A549 (cell line): ENCODE measurements around the gene PBRM1. TPM values are rescaled to one million over a fixed set of nuclear protein-coding genes. Genes with fewer than 3 reads are reported as not detected.

Experiments
- ATAC-seq, 2 experiments: fragments of 200-7000 bp in 1 of 2; fragments of >200 bp in 1 of 2; cut with Nextera tagmentation in 1 of 2; cut with Tn5 transposase in 1 of 2; 3 replicates each; pipeline versions ENCODE4 v1.8.0 to v1.9.1; 2018 to 2020; ENCODE audit warnings: mild to moderate bottlenecking in 1 of 2, moderate library complexity in 1 of 2
- CTCF ChIA-PET: fragments of 300-600 bp; sonication (Branson Sonifier 250); formaldehyde crosslinking; extraction: SDS; loops from one replicate; lab custom pipeline; 2021; ENCODE audit warnings: antibody characterized with exemption, inconsistent platforms; lab: Yijun Ruan, JAX
- POLR2A ChIA-PET: fragments of 350-600 bp; formaldehyde crosslinking; extraction: SDS; loops from one replicate; lab custom pipeline; 2021; ENCODE audit warnings: antibody characterized with exemption, inconsistent platforms; lab: Yijun Ruan, JAX
- DNase-seq, 2 experiments: peaks; one replicate each; pipeline versions ENCODE4 v3.0.0 to v3.0.0-alpha.2; 2011 to 2016; ENCODE audit warnings: low read depth in 1 of 2, low spot score in 1 of 2
- FAIRE-seq: peaks from 2 replicates; lab custom pipeline; 2011; peaks lifted over from hg19 to GRCh38; lab: Jason Lieb, UNC
- H3K27ac ChIP-seq, 2 experiments: fragments of >200 bp; sonication (Bioruptor Twin); formaldehyde crosslinking; 3 replicates each; pipeline ENCODE4 v1.5.1; 2016 to 2017
- H3K4me1 ChIP-seq: fragments of >200 bp; sonication (Bioruptor Twin); formaldehyde crosslinking; 3 replicates; pipeline ENCODE4 v1.6.1; 2016
- H3K4me2 ChIP-seq: fragments of >200 bp; sonication (Bioruptor Twin); formaldehyde crosslinking; 3 replicates; pipeline ENCODE4 v1.6.1; 2016
- H3K4me3 ChIP-seq: fragments of >200 bp; sonication (Bioruptor Twin); formaldehyde crosslinking; 3 replicates; pipeline ENCODE4 v1.5.1; 2016
- H3K9me3 ChIP-seq: fragments of >200 bp; sonication (Bioruptor Twin); formaldehyde crosslinking; 3 replicates; pipeline ENCODE4 v1.6.1; 2016
- CBX8 ChIP-seq: fragments of 200-600 bp; sonication (generic); IDR thresholded peaks from 2 replicates; pipeline ENCODE4 v1.6.1; 2016
- CHD2 ChIP-seq: fragments of 150-350 bp; IDR thresholded peaks from 2 replicates; pipeline ENCODE4 v1.6.1; 2014; ENCODE audit warnings: low read length; ENCODE audit not compliant: partially characterized antibody
- CTCF ChIP-seq: fragments of >200 bp; sonication (Bioruptor Twin); formaldehyde crosslinking; IDR thresholded peaks from 3 replicates; pipeline ENCODE4 v1.5.1; 2016
- EHF ChIP-seq: fragments of 250-450 bp; sonication (Bioruptor Pico); IDR thresholded peaks from 2 replicates; pipeline ENCODE4 v1.5.0; 2020; ENCODE audit warnings: mild to moderate bottlenecking
- EHMT2 ChIP-seq: fragments of 200-600 bp; sonication (generic); IDR thresholded peaks from 2 replicates; pipeline ENCODE4 v1.6.1; 2016; ENCODE audit warnings: antibody characterized with exemption, low read depth, mild to moderate bottlenecking, moderate library complexity
- ESRRA ChIP-seq: fragments of 150-350 bp; IDR thresholded peaks from 2 replicates; pipeline ENCODE4 v1.6.1; 2014; ENCODE audit warnings: mild to moderate bottlenecking, low read length, borderline replicate concordance
- FOSL2 ChIP-seq, 2 experiments: fragments of 450-650 bp in 1 of 2; fragments of >200 bp in 1 of 2; sonication (Bioruptor Twin) in 1 of 2; formaldehyde crosslinking; IDR thresholded peaks; 2 replicates each; pipeline versions ENCODE4 v1.5.0 to v1.6.1; 2016 to 2020; ENCODE audit warnings: mild to moderate bottlenecking in 1 of 2, moderate library complexity in 1 of 2
- HMGXB4 ChIP-seq: fragments of 250-450 bp; sonication (Bioruptor Pico); IDR thresholded peaks from 2 replicates; pipeline ENCODE4 v1.5.0; 2021; ENCODE audit warnings: mild to moderate bottlenecking, moderate library complexity, borderline replicate concordance
- KDM1A ChIP-seq: fragments of 200-600 bp; sonication (generic); IDR thresholded peaks from 2 replicates; pipeline ENCODE4 v1.6.1; 2016; ENCODE audit warnings: low read depth, mild to moderate bottlenecking
- KDM5A ChIP-seq: fragments of 200-600 bp; sonication (generic); IDR thresholded peaks from 2 replicates; pipeline ENCODE4 v1.6.1; 2016; ENCODE audit warnings: antibody characterized with exemption, mild to moderate bottlenecking
- MAFK ChIP-seq: fragments of 450-650 bp; IDR thresholded peaks from 2 replicates; pipeline ENCODE4 v1.6.1; 2014; ENCODE audit not compliant: partially characterized antibody
- MAZ ChIP-seq: fragments of 150-350 bp; IDR thresholded peaks from 2 replicates; pipeline ENCODE4 v1.6.1; 2014; ENCODE audit warnings: antibody characterized with exemption, low read depth, low read length, borderline replicate concordance
- NPAS2 ChIP-seq: fragments of 250-450 bp; sonication (Bioruptor Pico); IDR thresholded peaks from 2 replicates; pipeline ENCODE4 v1.8.0; 2022; ENCODE audit warnings: mild to moderate bottlenecking, moderate library complexity, borderline replicate concordance
- NR3C1 ChIP-seq: fragments of >200 bp; sonication (Bioruptor Twin); formaldehyde crosslinking; IDR thresholded peaks from 3 replicates; pipeline ENCODE4 v1.6.1; 2017
- POLR2AphosphoS2 ChIP-seq: conservative IDR thresholded peaks from 2 replicates; pipeline ENCODE4 v1.6.1; 2012; ENCODE audit warnings: low read length, improper control_type of control experiment, inconsistent platforms
- RARB ChIP-seq: fragments of 250-450 bp; sonication (Bioruptor Pico); IDR thresholded peaks from 2 replicates; pipeline ENCODE4 v1.8.0; 2021; ENCODE audit warnings: mild to moderate bottlenecking, moderate library complexity
- TFCP2L1 ChIP-seq: fragments of 250-450 bp; sonication (Bioruptor Pico); IDR thresholded peaks from 2 replicates; pipeline ENCODE4 v1.5.0; 2021; ENCODE audit warnings: mild to moderate bottlenecking
- TP53 ChIP-seq: fragments of 250-450 bp; sonication (Bioruptor Pico); IDR thresholded peaks from 2 replicates; pipeline ENCODE4 v1.5.0; 2021; ENCODE audit warnings: mild to moderate bottlenecking, moderate library complexity
- ZFP36 ChIP-seq: fragments of 450-650 bp; IDR thresholded peaks from 2 replicates; pipeline ENCODE4 v1.6.1; 2014; ENCODE audit warnings: borderline replicate concordance; ENCODE audit not compliant: partially characterized antibody
- ZSCAN20 ChIP-seq: fragments of 250-450 bp; sonication (Bioruptor Pico); IDR thresholded peaks from 2 replicates; pipeline ENCODE4 v1.8.0; 2022; ENCODE audit warnings: mild to moderate bottlenecking, moderate library complexity
- WGBS: methylation state at CpG from one replicate; pipeline ENCODE4 v1.1.6; 2017; ENCODE audit errors: missing lambda C conversion rate; 5-methylcytosine and 5-hydroxymethylcytosine counted together
- polyA plus RNA-seq, 4 experiments: library from polyadenylated mRNA; depleted of rRNA in 3 of 4; stranded (reverse); fragments of >200 nt; fragmentation: RNase III in 1 of 4; extraction: RNeasy Plus Mini Kit Qiagen cat#74134 plus additional on column Dnase treatment in 1 of 4; gene quantifications; 2 replicates in 3 of 4; 3 replicates in 1 of 4; pipeline ENCODE4 v1.2.3, GENCODE V29; 2011 to 2017
- TF ChIP-seq, protein P1 (sequence below): IDR thresholded peaks from 2 replicates; pipeline ENCODE4 v1.6.1; 2012; ENCODE audit warnings: low read depth, borderline replicate concordance

PBRM1 gene
- polyA plus RNA-seq, 2 of the 4 experiments (the other 2 are of a cell fraction), result 15.0 to 21.6 TPM

GRCh38 chr3:52522651-52523251 is 163.0 kb downstream of the PBRM1 start:
- H3K4me2 ChIP-seq, result no peak overlapping the region
- TF ChIP-seq MAZ (no peak), POLR2AphosphoS2 (no peak), TFCP2L1 (CRISPR knock-in tag) (no peak), EHF (CRISPR knock-in tag) (no peak), FOSL2 (IDR thresholded peaks at IDR 0.05) (no peak), FOSL2 (CRISPR knock-in tag; IDR thresholded peaks at IDR 0.05) (no peak)
- no peaks in the 10 kb centered on the region for H3K9me3 ChIP-seq
- no peaks in the 10 kb centered on the region for H3K4me1 ChIP-seq
- CTCF ChIA-PET, result interaction anchor here (2.0 kb wide), 1 partner anchor 13 kb away, joined by 6 read pairs; the partner anchor contains the start of gene UQCC5
- ATAC-seq (no peak), FAIRE-seq (no peak), DNase-seq (no peak)
- H3K27ac ChIP-seq, result no peak overlapping the region
- no peak overlapping the region for H3K4me3 ChIP-seq
- POLR2A ChIA-PET, result no interaction called here
- 82% methylated on average over 2 of the region's 14 CpGs for WGBS

DNA sequence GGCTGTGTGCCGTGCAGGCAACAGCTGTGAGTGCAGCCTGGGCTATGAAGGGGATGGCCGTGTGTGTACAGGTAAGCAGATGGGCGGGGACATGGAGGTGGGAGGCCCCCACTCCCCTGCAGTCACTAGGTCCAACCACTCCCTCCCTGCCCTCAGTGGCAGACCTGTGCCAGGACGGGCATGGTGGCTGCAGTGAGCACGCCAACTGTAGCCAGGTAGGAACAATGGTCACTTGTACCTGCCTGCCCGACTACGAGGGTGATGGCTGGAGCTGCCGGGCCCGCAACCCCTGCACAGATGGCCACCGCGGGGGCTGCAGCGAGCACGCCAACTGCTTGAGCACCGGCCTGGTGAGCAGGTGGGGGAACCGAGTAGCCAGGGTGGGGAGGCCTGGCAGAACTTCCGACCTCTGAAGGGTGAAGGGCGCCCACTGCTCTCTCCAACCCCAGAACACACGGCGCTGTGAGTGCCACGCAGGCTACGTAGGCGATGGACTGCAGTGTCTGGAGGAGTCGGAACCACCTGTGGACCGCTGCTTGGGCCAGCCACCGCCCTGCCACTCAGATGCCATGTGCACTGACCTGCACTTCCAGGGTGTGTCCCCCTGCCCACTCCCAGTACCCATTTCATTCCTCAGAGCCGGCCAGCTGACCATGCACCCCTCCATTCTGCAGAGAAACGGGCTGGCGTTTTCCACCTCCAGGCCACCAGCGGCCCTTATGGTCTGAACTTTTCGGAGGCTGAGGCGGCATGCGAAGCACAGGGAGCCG is 163.6 kb downstream of the PBRM1 start:
- TF ChIP-seq ESRRA, result no peak
- TF ChIP-seq ZSCAN20, result no peak
- TF ChIP-seq, all 56 proteins: peak for 0
- 95% methylated on average over 28 of the region's 33 CpGs for WGBS
- no peak overlapping the region for H3K27ac ChIP-seq
- no peaks in the 10 kb centered on the region for H3K4me1 ChIP-seq
- no peak for FAIRE-seq
- H3K4me2 ChIP-seq, result no peak overlapping the region
- no peaks in the 10 kb centered on the region for H3K9me3 ChIP-seq
- ChIA-PET POLR2A (no interaction called here), CTCF (interaction anchor here (2.0 kb wide), 1 partner anchor 14 kb away, joined by 6 read pairs; the partner anchor contains the start of gene UQCC5)
- no peak overlapping the region for H3K4me3 ChIP-seq
- no peak for ATAC-seq
- DNase-seq, result no peak

DNA sequence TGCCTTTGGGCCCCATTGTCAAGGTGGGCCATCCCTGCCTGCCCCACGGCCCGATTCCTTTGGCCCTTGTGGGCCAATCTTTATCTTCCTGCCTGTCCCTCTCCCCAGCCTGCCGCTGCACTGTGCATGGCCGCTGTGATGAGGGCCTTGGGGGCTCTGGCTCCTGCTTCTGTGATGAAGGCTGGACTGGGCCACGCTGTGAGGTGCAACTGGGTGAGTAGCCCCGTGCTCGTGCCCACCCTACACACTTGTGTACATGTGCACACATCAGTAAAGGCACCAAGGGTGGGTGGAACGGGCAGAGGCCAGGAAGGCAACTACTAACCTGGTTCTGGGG is 164.3 kb downstream of the PBRM1 start:
- FAIRE-seq (no peak), ATAC-seq (no peak), DNase-seq (no peak)
- Histone ChIP-seq H3K4me3 (no peak overlapping the region), H3K27ac (no peak overlapping the region), H3K9me3 (no peaks in the 10 kb centered on the region), H3K4me2 (no peak overlapping the region)
- 77% methylated on average over 4 of the region's 8 CpGs for WGBS
- CTCF ChIA-PET, result interaction anchor here (2.0 kb wide), 1 partner anchor 14 kb away, joined by 6 read pairs; the partner anchor contains the start of gene UQCC5
- TF ChIP-seq HMGXB4 (no peak), EHMT2 (no peak), ZFP36 (no peak), TP53 (CRISPR knock-in tag) (no peak), RARB (CRISPR knock-in tag) (no peak), NR3C1 (no peak), POLR2AphosphoS2 (no peak), CBX8 (no peak), ZSCAN20 (no peak), NPAS2 (CRISPR knock-in tag) (no peak), MAFK (no peak), CTCF (no peak), KDM5A (no peak), CHD2 (no peak), KDM1A (no peak)
- TF ChIP-seq, protein P1, sequence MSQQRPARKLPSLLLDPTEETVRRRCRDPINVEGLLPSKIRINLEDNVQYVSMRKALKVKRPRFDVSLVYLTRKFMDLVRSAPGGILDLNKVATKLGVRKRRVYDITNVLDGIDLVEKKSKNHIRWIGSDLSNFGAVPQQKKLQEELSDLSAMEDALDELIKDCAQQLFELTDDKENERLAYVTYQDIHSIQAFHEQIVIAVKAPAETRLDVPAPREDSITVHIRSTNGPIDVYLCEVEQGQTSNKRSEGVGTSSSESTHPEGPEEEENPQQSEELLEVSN, result no peak
- TF ChIP-seq, all 56 proteins: peak for 0
- H3K4me1 ChIP-seq, result no peaks in the 10 kb centered on the region
- POLR2A ChIA-PET, result no interaction called here
